ENCODE measurements around the gene CDH23.
A peak's percentile ranks its signal among the peaks of the same experiment; 100 is the strongest.
"Not testable (repeated sequence)": the region's sequence is repeated elsewhere in the genome, so short reads cannot be mapped to it uniquely, and the experiment has no call there.

Gene CDH23

DNA sequence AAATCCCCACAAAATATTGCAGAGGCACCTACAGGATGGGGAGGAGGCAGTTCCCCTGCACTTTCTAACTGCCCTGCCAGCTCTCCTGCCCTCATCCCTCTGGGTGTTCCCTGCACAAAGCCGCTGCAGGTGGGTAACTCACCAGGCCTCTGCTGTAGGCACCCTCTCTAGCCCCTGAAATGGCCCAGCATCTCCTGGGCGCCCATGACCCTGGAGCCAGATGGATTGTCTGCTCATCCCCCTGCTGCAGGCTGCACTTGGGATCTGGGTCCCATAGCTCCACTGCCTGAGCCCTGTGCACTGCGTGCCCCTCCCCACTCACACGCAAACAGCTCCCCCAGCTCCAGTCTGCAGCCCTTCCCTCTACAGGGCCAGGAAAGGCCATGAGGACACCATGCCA, 192.0 kb downstream of the CDH23 start:
- DNase-seq, result no peak

- no peak for DNase-seq
Measured at GRCh38 chr10:71589617-71590551, 193.2 kb downstream of the CDH23 start.

GRCh38 chr10:71590781-71591350, 194.1 kb downstream of the CDH23 start:
- no peak for DNase-seq

- no peak for DNase-seq
Measured at GRCh38 chr10:71594934-71595571, 198.3 kb downstream of the CDH23 start.

GRCh38 chr10:71595649-71596048, 198.9 kb downstream of the CDH23 start:
- no peak for DNase-seq

DNA sequence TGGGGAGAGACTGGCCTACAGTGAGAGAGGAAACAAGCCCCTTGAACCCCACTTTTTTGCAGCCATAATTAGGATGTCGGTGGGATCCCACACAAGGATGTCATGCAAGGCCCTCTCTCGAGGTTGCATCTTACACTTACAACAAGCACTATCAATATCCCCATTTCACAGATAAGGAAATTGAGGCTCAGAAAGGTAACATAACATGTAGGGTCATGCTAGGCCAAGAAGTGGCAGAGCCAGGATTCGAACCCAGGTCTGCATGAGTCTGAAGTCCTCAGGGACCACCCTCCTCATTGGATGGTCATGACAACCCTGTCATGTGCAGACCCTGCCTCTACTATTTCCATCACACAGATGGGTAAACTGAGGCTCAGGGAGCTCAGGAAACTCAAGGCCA, 199.4 kb downstream of the CDH23 start:
- DNase-seq, result no peak

- DNase-seq, result no peak
Measured at GRCh38 chr10:71596759-71597158, 200.0 kb downstream of the CDH23 start.

DNA sequence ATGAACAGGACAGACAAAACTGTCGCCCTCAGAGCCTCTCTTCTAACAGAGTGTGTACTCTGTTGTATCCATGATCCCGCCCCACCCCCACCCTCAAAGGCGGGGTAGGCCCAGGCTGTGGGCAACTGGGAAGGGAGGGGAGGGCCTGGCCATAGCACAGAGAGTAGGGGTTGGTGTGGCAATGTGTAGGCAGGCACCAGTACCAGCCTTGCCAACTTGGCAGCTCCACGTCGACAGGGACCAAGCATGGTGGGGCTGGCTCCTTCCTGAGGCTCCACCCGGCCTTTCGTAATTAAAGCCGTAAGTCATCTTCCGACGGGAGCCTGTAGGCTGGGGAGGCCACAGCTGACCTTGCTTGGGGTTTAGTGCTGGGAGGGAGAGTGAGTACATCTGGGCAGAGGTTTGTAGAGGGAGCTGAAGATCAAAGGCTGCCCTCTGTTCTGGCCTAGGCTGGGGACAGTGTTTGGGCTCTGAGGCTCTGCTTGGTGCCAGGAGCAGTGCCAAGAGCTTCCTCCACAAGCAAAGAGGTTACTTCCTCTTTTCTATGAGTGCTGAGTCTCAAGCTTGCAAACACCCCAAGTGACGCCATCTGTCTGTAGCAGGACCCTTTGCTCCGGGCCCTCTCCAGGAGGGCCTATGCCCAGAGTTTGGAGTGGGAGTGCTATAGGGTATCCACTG, 201.2 kb downstream of the CDH23 start:
- DNase-seq, result no peak

DNA sequence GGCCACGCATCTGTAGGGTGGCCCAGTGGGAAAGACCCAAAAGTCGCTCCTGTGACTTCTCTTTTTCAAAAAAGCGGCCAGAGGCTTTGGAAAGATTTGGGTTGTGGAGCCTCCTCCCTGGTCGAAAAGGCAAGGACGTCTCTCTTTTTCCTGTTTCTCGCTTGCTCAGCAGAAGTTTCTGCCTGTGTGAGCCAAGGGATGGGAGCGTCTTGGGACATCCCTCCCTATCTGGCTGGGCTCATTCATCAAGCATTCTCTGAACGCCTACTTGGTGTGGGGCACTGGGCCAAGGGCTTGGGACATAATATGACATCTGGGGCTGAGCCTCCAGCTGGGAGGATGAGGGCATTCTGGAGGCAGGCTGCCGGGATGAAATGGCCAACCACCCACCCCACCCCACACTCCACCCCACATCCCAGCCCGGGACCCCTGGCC, 201.9 kb downstream of the CDH23 start:
- DNase-seq, result no peak

DNA sequence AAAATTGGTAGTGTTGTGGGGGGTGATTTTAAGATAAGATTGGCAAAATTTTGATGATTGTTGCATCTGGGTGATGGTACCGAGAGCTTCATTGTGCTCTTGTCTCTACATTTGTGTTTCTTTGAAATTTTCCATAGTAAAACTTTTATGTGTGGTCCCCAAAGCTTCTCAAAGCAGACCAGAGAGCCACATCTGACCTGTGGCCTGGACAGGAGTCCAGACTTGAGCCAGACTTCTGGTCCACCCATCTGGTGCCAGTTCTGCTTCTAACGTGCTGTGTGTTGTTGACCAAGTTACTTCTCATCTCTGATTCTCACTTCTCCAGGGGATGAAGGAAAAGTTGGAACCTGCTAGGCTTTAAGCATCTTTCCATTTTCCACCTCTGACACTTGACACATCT, 202.8 kb downstream of the CDH23 start:
- DNase-seq, result no peak

DNA sequence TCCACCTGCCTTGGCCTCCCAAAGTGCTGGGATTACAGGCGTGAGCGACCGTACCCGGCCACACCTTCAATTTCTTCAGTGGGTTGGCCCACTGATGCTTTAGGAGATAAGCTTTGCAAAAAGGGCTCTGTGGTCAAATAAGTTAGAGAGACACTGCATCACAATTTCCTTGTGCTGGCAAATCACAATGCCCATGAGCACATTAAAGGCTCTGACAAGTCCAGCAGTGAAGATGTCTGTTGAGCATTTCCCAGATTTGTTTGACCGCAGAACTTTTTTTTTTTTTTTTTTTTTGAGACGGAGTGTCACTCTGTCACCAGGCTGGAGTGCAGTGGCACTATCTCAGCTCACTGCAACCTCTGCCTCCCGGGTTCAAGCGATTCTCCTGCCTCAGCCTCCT, 203.5 kb downstream of the CDH23 start:
- DNase-seq, result not testable (repeated sequence)

- no peak for DNase-seq
Measured at GRCh38 chr10:71600849-71601248, 204.1 kb downstream of the CDH23 start.

GRCh38 chr10:71601273-71601672, 204.6 kb downstream of the CDH23 start:
- no peak for DNase-seq

- no peak for DNase-seq
Measured at GRCh38 chr10:71603150-71603549, 206.4 kb downstream of the CDH23 start.

GRCh38 chr10:71603754-71604153, 207.0 kb downstream of the CDH23 start:
- no peak for DNase-seq

DNA sequence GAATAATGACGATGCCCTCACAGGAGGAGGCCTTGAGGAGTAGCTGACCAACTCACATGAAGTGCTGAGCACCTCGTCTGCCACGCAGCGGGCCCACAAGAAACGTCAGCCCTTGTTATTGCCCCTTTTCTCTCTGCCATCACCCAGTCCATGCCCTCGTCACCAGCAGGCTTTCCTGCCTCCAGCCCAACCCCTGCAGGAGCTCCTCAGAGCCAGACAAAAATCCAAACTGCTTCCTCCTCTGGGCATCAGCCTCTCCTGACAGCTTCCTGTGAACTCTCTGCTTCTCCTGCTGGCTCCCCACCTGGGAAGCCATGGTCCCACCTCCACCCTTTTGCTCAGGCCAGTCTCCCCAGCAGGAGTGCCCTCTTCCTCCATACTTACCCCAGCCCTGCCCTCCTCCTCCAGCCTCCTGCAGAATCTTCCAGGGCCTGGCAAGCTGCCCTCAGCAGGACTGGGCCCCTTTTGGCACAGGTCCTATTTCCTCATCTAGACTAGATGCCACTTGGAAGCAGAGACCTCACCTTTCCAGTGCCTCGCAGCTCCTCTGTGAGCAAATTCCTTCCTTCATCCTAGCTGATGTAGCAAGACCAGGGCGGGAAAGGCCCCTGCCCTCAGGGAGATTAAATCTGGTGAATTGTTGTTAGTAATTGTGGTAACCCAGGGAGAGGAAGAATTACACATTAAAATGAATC, 207.8 kb downstream of the CDH23 start:
- no peak for DNase-seq

GRCh38 chr10:71605263-71605962, 208.7 kb downstream of the CDH23 start:
- no peak for DNase-seq

- DNase-seq, result no peak
Measured at GRCh38 chr10:71606257-71607081, 209.7 kb downstream of the CDH23 start.

- DNase-seq, result no peak
Measured at GRCh38 chr10:71607082-71607443, 210.3 kb downstream of the CDH23 start.

DNA sequence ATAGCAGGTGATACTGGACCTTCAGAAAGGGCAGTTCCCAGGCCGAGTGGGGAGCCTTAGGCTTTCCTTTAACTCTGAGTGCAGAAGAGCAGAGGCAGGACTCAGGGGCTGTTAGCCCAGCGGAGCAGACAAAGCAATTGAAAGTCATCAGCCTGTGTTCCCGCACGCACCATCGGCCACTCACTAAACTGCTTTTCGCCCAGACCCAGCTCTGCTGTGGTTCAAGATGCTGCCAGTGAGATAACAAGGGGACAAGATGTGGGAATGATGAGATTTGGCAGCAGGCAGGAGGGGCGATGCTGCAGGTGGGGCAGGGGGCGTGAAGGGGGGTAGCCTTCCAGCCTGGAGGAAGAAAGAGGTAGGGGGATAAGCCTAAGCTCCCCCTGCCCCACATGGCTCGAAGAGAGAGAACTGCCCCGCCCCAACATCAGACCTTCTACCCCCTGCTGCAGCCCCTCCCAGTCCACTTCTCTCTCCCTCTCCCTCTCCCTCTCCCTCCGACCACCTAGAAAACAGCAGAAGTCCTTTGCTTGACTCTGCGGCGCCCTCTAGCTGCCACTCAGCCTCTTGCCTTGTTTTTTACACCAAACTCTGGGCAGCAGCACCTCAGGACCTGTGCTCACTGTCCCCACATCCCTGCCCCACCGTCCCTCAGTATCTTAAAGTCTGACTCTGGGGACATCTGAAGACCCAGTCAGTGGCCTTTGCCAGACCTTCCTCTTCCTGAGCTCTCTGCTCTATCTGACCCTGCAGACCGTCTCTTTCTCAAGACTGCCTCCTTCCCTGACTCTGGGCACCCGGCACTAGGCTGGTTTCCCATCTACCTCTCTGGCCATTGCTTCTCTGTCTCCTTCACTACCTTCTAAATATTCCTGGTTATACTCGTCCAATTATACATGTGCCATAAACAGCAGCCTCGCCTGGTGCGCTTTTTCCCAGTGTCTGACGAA, 212.4 kb downstream of the CDH23 start:
- DNase-seq, result peak; percentile 4

Data from NCI-H187 treated with DMSO at 0.1 percent for 48 hours (cell line).